ENCODE data around the gene KRT2. TPM values are rescaled to one million over a fixed set of nuclear protein-coding genes. Genes with fewer than 3 reads are reported as not detected.
A peak's percentile ranks its signal among the peaks of the same experiment; 100 is the strongest.

The KRT2 gene
- total and polyA plus RNA-seq, 9 of the 15 experiments (the other 6 are each of a cell fraction or from before 2014, with no cell fraction given): 0.03 to 0.69 (median 0.07) TPM; not detected in 2

DNA sequence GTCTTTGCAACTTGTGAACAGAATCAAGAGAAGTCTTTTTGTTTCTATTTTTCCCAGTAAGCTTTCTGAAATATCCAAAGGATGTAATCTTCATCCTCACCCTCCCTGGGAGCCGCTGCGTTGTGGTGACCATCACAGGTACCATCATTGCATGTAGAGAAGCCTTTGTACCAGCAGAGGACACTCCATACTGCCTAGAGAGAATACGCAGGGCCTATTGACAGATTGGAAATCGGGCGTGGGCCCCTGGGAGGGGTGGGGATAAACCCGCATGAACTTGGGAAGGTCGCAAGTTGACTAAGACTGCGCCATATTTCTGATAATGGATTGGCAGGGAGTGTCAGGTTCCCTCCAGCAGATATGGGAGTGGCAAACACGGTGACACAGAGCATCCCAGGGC, 15.5 kb upstream of the KRT2 start (continued):
- TF ChIP-seq GMEB1 (CRISPR knock-in tag; IDR thresholded peaks at IDR 0.05): no peak
- no peak for TF ChIP-seq ZBTB5 (IDR thresholded peaks at IDR 0.05)
- TF ChIP-seq ZNF511 (CRISPR knock-in tag; IDR thresholded peaks at IDR 0.05): no peak
- no peak for TF ChIP-seq FOXK2 (conservative IDR thresholded peaks at IDR 0.05 in 1 of 2, IDR thresholded peaks at IDR 0.05 in 1 of 2; ENCODE audit: low read depth in 2 of 2)
- no peak for TF ChIP-seq ZNF76 (CRISPR knock-in tag; IDR thresholded peaks at IDR 0.05; ENCODE audit: borderline replicate concordance)
- no peak for TF ChIP-seq SNIP1 (IDR thresholded peaks at IDR 0.05; ENCODE audit: low read depth)
- TF ChIP-seq ZNF586 (CRISPR knock-in tag; conservative IDR thresholded peaks at IDR 0.05): no peak
- TF ChIP-seq HMGN3 (IDR thresholded peaks at IDR 0.05; ENCODE audit: borderline replicate concordance, extremely low read depth, insufficient read length, low read depth, low read length): no peak
- TF ChIP-seq ZBTB1 (CRISPR knock-in tag; IDR thresholded peaks at IDR 0.05; ENCODE audit: borderline replicate concordance, low read depth): no peak
- no peak for TF ChIP-seq SETDB1 (IDR thresholded peaks at IDR 0.05; ENCODE audit: low read length)
- TF ChIP-seq CTBP1 (IDR thresholded peaks at IDR 0.05; ENCODE audit: borderline replicate concordance): 0 out of 2 replicates have a peak, but pooled peaks have one; percentile 21
- TF ChIP-seq ZNF717 (CRISPR knock-in tag; IDR thresholded peaks at IDR 0.05): no peak
- TF ChIP-seq, protein P1, sequence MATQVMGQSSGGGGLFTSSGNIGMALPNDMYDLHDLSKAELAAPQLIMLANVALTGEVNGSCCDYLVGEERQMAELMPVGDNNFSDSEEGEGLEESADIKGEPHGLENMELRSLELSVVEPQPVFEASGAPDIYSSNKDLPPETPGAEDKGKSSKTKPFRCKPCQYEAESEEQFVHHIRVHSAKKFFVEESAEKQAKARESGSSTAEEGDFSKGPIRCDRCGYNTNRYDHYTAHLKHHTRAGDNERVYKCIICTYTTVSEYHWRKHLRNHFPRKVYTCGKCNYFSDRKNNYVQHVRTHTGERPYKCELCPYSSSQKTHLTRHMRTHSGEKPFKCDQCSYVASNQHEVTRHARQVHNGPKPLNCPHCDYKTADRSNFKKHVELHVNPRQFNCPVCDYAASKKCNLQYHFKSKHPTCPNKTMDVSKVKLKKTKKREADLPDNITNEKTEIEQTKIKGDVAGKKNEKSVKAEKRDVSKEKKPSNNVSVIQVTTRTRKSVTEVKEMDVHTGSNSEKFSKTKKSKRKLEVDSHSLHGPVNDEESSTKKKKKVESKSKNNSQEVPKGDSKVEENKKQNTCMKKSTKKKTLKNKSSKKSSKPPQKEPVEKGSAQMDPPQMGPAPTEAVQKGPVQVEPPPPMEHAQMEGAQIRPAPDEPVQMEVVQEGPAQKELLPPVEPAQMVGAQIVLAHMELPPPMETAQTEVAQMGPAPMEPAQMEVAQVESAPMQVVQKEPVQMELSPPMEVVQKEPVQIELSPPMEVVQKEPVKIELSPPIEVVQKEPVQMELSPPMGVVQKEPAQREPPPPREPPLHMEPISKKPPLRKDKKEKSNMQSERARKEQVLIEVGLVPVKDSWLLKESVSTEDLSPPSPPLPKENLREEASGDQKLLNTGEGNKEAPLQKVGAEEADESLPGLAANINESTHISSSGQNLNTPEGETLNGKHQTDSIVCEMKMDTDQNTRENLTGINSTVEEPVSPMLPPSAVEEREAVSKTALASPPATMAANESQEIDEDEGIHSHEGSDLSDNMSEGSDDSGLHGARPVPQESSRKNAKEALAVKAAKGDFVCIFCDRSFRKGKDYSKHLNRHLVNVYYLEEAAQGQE (IDR thresholded peaks at IDR 0.05; ENCODE audit: borderline replicate concordance): peak; percentile 54; the same call in 1 of the 2 replicates
- TF ChIP-seq, protein P1 (CRISPR knock-in tag; IDR thresholded peaks at IDR 0.05; ENCODE audit: low read depth): no peak
- no peak for TF ChIP-seq ZNF408 (CRISPR knock-in tag; IDR thresholded peaks at IDR 0.05; ENCODE audit: low read depth)
- no peak for TF ChIP-seq MAFK (IDR thresholded peaks at IDR 0.05; ENCODE audit: low read length)
- no peak for TF ChIP-seq ZNF79 (CRISPR knock-in tag; IDR thresholded peaks at IDR 0.05; ENCODE audit: low read depth)

All from K562 (cell line).